Transverse colon (tissue), 4 donors: ENCODE results near the gene ZBTB39. TPM values are rescaled to one million over a fixed set of nuclear protein-coding genes. Genes with fewer than 3 reads are reported as not detected.

Experiments
- DNase-seq: peaks from one replicate; pipeline ENCODE4 v3.0.0-alpha.2; 2019
- H3K27ac ChIP-seq, 4 donors: fragments of 200-600 bp; sonication (generic); 2 replicates each; pipeline ENCODE4 v1.5.1; 2016 to 2018; ENCODE audit warnings: inconsistent platforms in 4 of 4
- H3K27me3 ChIP-seq: fragments of 200-600 bp; sonication (generic); 2 replicates; pipeline ENCODE4 v1.5.1; 2017; ENCODE audit warnings: inconsistent platforms
- H3K36me3 ChIP-seq, 4 donors: fragments of 200-600 bp; sonication (generic); 2 replicates each; pipeline ENCODE4 v1.5.1; 2017 to 2019; ENCODE audit warnings: inconsistent platforms in 4 of 4
- H3K4me1 ChIP-seq, 4 donors: fragments of 200-600 bp; sonication (generic); 2 replicates each; pipeline ENCODE4 v1.5.1; 2017 to 2020; ENCODE audit warnings: inconsistent platforms in 4 of 4
- H3K4me3 ChIP-seq, 4 donors: fragments of 200-600 bp; sonication (generic); 1 replicate in 1 of 4; 2 replicates in 3 of 4; pipeline versions ENCODE4 v1.5.1 to v1.6.1; 2017 to 2019; ENCODE audit warnings: inconsistent platforms in 4 of 4
- H3K9me3 ChIP-seq, 2 donors: fragments of 200-600 bp; sonication (generic); 2 replicates each; pipeline ENCODE4 v1.5.1; 2017 to 2019; ENCODE audit warnings: inconsistent platforms in 2 of 2
- CTCF ChIP-seq, 5 experiments: fragments of 200-600 bp in 3 of 5; fragments of 450-650 bp in 2 of 5; sonication (generic) in 3 of 5; IDR thresholded peaks; 1 replicate in 2 of 5; 2 replicates in 3 of 5; pipeline ENCODE4 v1.5.1; 2016 to 2017; ENCODE audit warnings: antibody characterized with exemption in 5 of 5, inconsistent platforms in 3 of 5, mild to moderate bottlenecking in 2 of 5, moderate library complexity in 1 of 5
- EP300 ChIP-seq: sonication (generic); formaldehyde crosslinking; IDR thresholded peaks from one replicate; pipeline ENCODE4 v1.6.1; 2017; ENCODE audit warnings: antibody characterized with exemption, low read depth
- POLR2A ChIP-seq: fragments of 450-650 bp; IDR thresholded peaks from one replicate; pipeline ENCODE4 v1.6.1; 2016; ENCODE audit warnings: antibody characterized with exemption, mild to moderate bottlenecking, moderate library complexity
- POLR2AphosphoS5 ChIP-seq, 3 donors: sonication (generic); formaldehyde crosslinking; IDR thresholded peaks; one replicate each; pipeline ENCODE4 v1.6.1; 2016; ENCODE audit warnings: antibody characterized with exemption in 3 of 3
- WGBS, 2 donors: methylation state at CpG; one replicate each; pipeline ENCODE4 v1.1.5; 2018; ENCODE audit warnings: low coverage in 1 of 2; 5-methylcytosine and 5-hydroxymethylcytosine counted together
- in situ Hi-C, 4 donors: fragments of 200-750 bp; cut with MboI; loops; one replicate each; pipeline versions ENCODE4 v1.15.0 to v1.15.1; 2017; ENCODE audit warnings: low sequenced_read_pairs in 3 of 4, low pct_ligation_motif_present in 1 of 4, low pct_unique_long_range_greater_than_20kb in 1 of 4
- intact Hi-C: fragments of 100-400 bp; cut with DNase I; formaldehyde crosslinking; loops from one replicate; pipeline ENCODE4 v1.15.1; 2023; ENCODE audit warnings: low total_unique reads
- total RNA-seq, 4 donors: library from RNA; depleted of rRNA; stranded (reverse); fragments of >200 nt; gene quantifications; one replicate each; pipeline ENCODE4 v1.1.0, GENCODE V29; 2016

Gene ZBTB39
- total RNA-seq, 4 donors from 2014 or later, result 3.4 to 8.0 (median 4.8) TPM

- intact Hi-C loops, result no loop called here
- no peaks in the 10 kb centered on the region for H3K36me3 ChIP-seq
- H3K27me3 ChIP-seq, result no peaks in the 10 kb centered on the region
- in situ Hi-C loops, result loop anchor here in 1 of 4 donors (10.0 kb wide), 1 partner anchor 237 kb away; the partner anchor contains the start of gene PRIM1
- H3K4me3 ChIP-seq, result no peak overlapping the region
- TF ChIP-seq CTCF (IDR thresholded peaks at IDR 0.05), result no peak
- TF ChIP-seq EP300, result no peak
- TF ChIP-seq POLR2AphosphoS5 (IDR thresholded peaks at IDR 0.05), result no peak
- no peak for TF ChIP-seq POLR2A
- H3K4me1 ChIP-seq, result peaks cover 0 to 18% (median 1%) of the 10 kb centered on the region in 4 donors
- H3K27ac ChIP-seq, result peak overlapping the region in 3 of 4 donors; percentile 1 to 34 (median 7)
- no peaks in the 10 kb centered on the region for H3K9me3 ChIP-seq
- 61 to 75% methylated on average over 8 of the region's 8 CpGs for WGBS, 2 donors
- peak; percentile 46 for DNase-seq
Observed at GRCh38 chr12:56991319-56992246, 14.8 kb downstream of the ZBTB39 start.

GRCh38 chr12:56990648-56991318 lies 15.6 kb downstream of the ZBTB39 start:
- 63 to 70% methylated on average over 3 to 7 of the region's 7 CpGs for WGBS, 2 donors
- in situ Hi-C loops, result loop anchor here in 1 of 4 donors (10.0 kb wide), 1 partner anchor 236 kb away; the partner anchor contains the start of gene PRIM1
- Histone ChIP-seq H3K36me3 (no peaks in the 10 kb centered on the region), H3K27ac (peak overlapping the region in 2 of 4 donors; percentile 1 to 34), H3K4me1 (peaks cover 0 to 18% (median 1%) of the 10 kb centered on the region in 4 donors), H3K4me3 (no peak overlapping the region), H3K27me3 (no peaks in the 10 kb centered on the region), H3K9me3 (no peaks in the 10 kb centered on the region)
- intact Hi-C loops, result no loop called here
- DNase-seq, result no peak
- TF ChIP-seq POLR2AphosphoS5 (IDR thresholded peaks at IDR 0.05), result no peak
- no peak for TF ChIP-seq POLR2A
- no peak for TF ChIP-seq CTCF (IDR thresholded peaks at IDR 0.05)
- TF ChIP-seq EP300, result no peak

- H3K4me1 ChIP-seq, result peaks cover 0 to 18% (median 1%) of the 10 kb centered on the region in 4 donors
- H3K27me3 ChIP-seq, result no peaks in the 10 kb centered on the region
- in situ Hi-C loops, result loop anchor here (5.0 to 10.0 kb wide), 3 partner anchors 145 to 235 kb away; partner anchors contain the start of gene PRIM1 (in 1 of the 4)
- H3K4me3 ChIP-seq, result no peak overlapping the region
- no peak for DNase-seq
- intact Hi-C loops, result no loop called here
- WGBS, 2 donors, result 81 to 83% methylated on average over 5 to 7 of the region's 7 CpGs
- TF ChIP-seq EP300 (no peak), POLR2AphosphoS5 (IDR thresholded peaks at IDR 0.05) (no peak), CTCF (IDR thresholded peaks at IDR 0.05) (no peak), POLR2A (no peak)
- no peak overlapping the region for H3K27ac ChIP-seq
- H3K9me3 ChIP-seq, result no peaks in the 10 kb centered on the region
- no peaks in the 10 kb centered on the region for H3K36me3 ChIP-seq
Observed at GRCh38 chr12:56989861-56990610, 16.3 kb downstream of the ZBTB39 start.
